Mesothelial cell of epicardium (in vitro differentiated cells): ENCODE measurements around the gene KAT7. TPM values are rescaled to one million over a fixed set of nuclear protein-coding genes. Genes with fewer than 3 reads are reported as not detected.

Experiments
- DNase-seq, 2 experiments: peaks; one replicate each; pipeline ENCODE4 v3.0.0; 2021; ENCODE audit warnings: low spot score in 2 of 2; ENCODE audit not compliant: unreplicated experiment in 2 of 2
- H3K27ac Mint-ChIP-seq: 2 replicates; pipeline ENCODE4 v1.8.0; 2021; ENCODE audit warnings: mixed read lengths
- H3K27me3 Mint-ChIP-seq: 2 replicates; pipeline ENCODE4 v1.8.0; 2021; ENCODE audit warnings: low read depth, mixed read lengths
- H3K36me3 Mint-ChIP-seq: 2 replicates; pipeline ENCODE4 v1.8.0; 2021; ENCODE audit warnings: mixed read lengths
- H3K4me1 Mint-ChIP-seq: 2 replicates; pipeline ENCODE4 v1.8.0; 2021; ENCODE audit warnings: mixed read lengths
- H3K4me3 Mint-ChIP-seq: 2 replicates; pipeline ENCODE4 v1.8.0; 2021; ENCODE audit warnings: mild to moderate bottlenecking, moderate library complexity, mixed read lengths
- H3K9me3 Mint-ChIP-seq: 2 replicates; pipeline ENCODE4 v1.8.0; 2021; ENCODE audit warnings: mixed read lengths
- total RNA-seq: library from RNA; stranded (reverse); gene quantifications from 3 replicates; pipeline ENCODE4 v1.2.1, GENCODE V29; 2021
- TF ChIP-seq, protein P1 (sequence below): fragments of 200-600 bp; sonication (generic); IDR thresholded peaks from one replicate; pipeline ENCODE4 v1.5.0; 2021; ENCODE audit warnings: antibody characterized with exemption; ENCODE audit not compliant: unreplicated experiment

Gene KAT7
- total RNA-seq, 1 donor from 2014 or later, result 66.7 TPM

DNA sequence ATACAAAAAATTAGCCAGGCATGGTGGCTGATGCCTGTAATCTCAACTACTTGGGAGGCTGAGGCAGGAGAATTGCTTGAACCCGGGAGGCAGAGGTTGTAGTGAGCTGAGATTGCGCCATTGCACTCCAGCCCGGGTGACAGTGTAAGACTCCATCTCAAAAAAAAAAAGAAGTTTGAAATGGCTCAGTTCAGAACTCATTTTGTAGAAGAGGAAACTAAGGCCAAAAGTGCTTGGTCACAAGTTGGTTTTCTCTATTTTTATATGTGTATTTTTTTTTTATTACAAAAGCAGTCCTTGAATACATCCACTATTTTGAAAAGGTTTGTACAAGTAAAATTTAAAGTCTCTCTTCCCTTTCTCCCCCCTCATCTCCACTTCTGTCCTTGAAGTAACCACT, 53.9 kb downstream of the KAT7 start:
- H3K9me3 Mint-ChIP-seq, result no peaks in the 10 kb centered on the region
- TF ChIP-seq, protein P1, sequence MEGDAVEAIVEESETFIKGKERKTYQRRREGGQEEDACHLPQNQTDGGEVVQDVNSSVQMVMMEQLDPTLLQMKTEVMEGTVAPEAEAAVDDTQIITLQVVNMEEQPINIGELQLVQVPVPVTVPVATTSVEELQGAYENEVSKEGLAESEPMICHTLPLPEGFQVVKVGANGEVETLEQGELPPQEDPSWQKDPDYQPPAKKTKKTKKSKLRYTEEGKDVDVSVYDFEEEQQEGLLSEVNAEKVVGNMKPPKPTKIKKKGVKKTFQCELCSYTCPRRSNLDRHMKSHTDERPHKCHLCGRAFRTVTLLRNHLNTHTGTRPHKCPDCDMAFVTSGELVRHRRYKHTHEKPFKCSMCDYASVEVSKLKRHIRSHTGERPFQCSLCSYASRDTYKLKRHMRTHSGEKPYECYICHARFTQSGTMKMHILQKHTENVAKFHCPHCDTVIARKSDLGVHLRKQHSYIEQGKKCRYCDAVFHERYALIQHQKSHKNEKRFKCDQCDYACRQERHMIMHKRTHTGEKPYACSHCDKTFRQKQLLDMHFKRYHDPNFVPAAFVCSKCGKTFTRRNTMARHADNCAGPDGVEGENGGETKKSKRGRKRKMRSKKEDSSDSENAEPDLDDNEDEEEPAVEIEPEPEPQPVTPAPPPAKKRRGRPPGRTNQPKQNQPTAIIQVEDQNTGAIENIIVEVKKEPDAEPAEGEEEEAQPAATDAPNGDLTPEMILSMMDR, result no peak
- peaks cover 11% of the 10 kb centered on the region for H3K4me1 Mint-ChIP-seq
- H3K4me3 Mint-ChIP-seq, result no peak overlapping the region
- H3K27ac Mint-ChIP-seq, result no peak overlapping the region
- DNase-seq, result no peak
- H3K27me3 Mint-ChIP-seq, result peaks cover 3% of the 10 kb centered on the region
- H3K36me3 Mint-ChIP-seq, result peaks cover 1% of the 10 kb centered on the region

DNA sequence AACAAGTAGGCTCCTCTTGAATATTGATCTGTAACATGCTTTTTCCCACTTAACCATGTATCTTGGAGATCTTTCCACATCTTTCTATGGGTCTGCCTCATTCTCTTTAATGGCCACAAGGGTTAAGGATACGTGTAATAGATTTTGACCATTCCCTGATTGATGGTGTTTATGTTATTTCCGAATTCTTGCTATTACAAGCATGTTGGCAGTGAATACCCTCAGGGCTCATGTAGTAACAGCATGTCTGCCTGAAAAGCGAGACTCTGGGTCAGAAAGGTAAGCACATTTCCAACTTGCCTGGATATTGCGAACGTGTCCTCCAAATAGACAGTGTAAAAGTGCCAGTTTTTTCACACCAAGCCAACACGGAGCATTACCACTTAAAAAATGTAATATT, 54.4 kb downstream of the KAT7 start:
- no peak for DNase-seq
- peaks cover 1% of the 10 kb centered on the region for H3K36me3 Mint-ChIP-seq
- H3K27me3 Mint-ChIP-seq, result peaks cover 6% of the 10 kb centered on the region
- TF ChIP-seq, protein P1, result no peak
- H3K4me3 Mint-ChIP-seq, result no peak overlapping the region
- peaks cover 11% of the 10 kb centered on the region for H3K4me1 Mint-ChIP-seq
- H3K9me3 Mint-ChIP-seq, result no peaks in the 10 kb centered on the region
- H3K27ac Mint-ChIP-seq, result no peak overlapping the region

DNA sequence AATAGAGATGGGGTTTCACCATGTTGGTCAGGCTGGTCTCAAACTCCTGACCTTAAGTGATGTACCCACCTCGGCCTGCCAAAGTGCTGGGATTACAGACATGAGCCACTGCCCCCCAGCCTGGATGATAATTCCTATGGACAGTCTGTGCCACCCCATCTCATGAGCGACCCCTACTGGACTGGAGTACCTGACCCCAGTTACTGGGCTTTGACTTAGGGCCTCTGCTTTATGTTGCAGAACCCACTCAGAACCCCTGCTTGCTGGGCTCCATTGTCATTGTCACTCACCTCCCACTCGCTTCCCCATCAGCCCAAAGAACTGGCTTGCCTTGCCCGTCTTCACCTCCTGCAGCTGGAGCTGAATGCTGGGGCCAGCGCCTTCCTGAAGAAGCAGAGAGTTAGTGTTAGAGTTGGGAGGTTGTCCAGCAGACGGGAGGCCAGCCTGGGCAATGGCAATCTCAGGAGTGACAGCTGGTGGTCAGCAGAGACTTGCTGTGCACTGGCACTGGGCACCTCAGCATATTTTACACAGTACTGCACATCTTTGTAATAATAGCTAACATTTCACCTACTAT, 55.4 kb downstream of the KAT7 start:
- Mint-ChIP-seq H3K27ac (no peak overlapping the region), H3K4me1 (peaks cover 11% of the 10 kb centered on the region)

DNA sequence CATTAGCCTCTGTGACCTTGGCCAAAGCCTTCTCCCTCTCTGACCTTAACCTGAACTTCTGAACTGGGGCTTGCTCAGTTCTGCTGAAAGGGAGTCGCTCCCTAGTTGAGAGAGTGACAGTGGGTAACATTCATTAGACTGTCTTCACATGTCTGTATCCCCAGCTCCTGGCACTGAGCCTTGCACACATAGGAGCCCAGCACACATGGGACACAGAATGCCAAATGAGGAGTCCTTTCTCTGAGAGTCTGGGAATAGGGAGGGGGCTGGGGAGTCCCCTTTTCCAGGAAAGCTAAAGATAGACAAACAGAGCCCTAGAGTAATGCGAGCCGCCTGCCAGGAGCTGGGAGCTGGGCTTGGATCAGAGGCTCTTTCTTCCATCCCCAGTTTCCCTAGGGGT, 56.8 kb downstream of the KAT7 start:
- H3K36me3 Mint-ChIP-seq, result peaks cover 1% of the 10 kb centered on the region
- DNase-seq, result no peak
- H3K27ac Mint-ChIP-seq, result no peak overlapping the region
- H3K9me3 Mint-ChIP-seq, result no peaks in the 10 kb centered on the region
- peaks cover 27% of the 10 kb centered on the region for H3K27me3 Mint-ChIP-seq
- TF ChIP-seq, protein P1, result no peak
- no peak overlapping the region for H3K4me3 Mint-ChIP-seq
- peaks cover 9% of the 10 kb centered on the region for H3K4me1 Mint-ChIP-seq

More for the DNA sequence above, 55.4 kb downstream of the KAT7 start:
- Mint-ChIP-seq H3K27me3 (peaks cover 15% of the 10 kb centered on the region), H3K9me3 (no peaks in the 10 kb centered on the region), H3K36me3 (peaks cover 1% of the 10 kb centered on the region), H3K4me3 (no peak overlapping the region)
- DNase-seq, result no peak
- TF ChIP-seq, protein P1, result no peak

DNA sequence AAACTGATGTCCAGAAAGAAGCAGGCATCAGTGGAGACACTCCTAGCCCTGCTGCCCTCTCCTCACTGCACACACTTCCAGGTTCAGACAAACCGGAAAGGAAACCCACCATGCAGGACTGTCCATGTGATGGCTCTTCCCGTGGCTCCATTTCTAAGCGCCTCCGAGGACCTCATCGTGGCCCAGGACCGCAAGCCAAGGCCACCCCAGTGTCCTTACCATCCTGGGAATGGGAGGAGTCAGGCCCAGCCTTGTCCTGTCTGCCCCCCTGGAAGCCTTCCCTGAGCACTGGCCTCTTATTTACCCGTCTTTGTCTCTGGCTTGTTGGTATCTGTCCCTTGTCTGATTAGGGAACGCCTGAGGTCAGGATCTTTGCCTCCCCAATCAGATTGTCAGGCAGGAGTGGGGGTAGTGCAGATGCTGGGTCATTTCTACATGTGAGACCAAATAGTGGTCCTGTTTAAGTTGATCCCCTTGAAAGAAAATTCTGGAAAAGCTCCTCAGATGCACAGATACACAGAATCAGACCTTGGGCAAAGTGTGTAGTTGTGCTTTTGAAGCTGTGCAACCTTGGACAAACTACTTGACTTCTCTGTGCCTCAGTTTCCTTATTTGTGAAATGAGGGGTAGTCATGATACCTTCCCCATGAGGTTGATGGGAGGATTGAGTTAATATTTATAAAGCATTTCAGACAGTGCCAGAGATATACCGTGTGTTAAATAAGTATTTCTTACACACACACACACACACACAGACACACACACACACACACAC, 58.6 kb downstream of the KAT7 start:
- peaks cover 1% of the 10 kb centered on the region for H3K36me3 Mint-ChIP-seq

More for the DNA sequence above, 58.6 kb downstream of the KAT7 start:
- Mint-ChIP-seq H3K27ac (no peak overlapping the region), H3K4me1 (peaks cover 18% of the 10 kb centered on the region), H3K4me3 (no peak overlapping the region), H3K27me3 (peaks cover 41% of the 10 kb centered on the region), H3K9me3 (no peaks in the 10 kb centered on the region)
- DNase-seq, result no peak
- TF ChIP-seq, protein P1, result no peak
